HepG2 (cell line): ENCODE data around the gene GBA3. TPM values are rescaled to one million over a fixed set of nuclear protein-coding genes. Genes with fewer than 3 reads are reported as not detected.

ENCODE experiments used
- ATAC-seq: fragments of 200-7000 bp; cut with Tn5 transposase; 3 replicates; pipeline ENCODE4 v1.9.1; 2020; ENCODE audit warnings: mild to moderate bottlenecking, moderate library complexity
- BruUV-seq: library from RNA; stranded (reverse); fragments of 400-500 nt; replicated peaks from 2 replicates; lab custom pipeline; 2021; lab: Mats Ljungman, UMichigan
- CTCF ChIA-PET: fragments of 300-600 bp; formaldehyde crosslinking; extraction: SDS; loops from one replicate; lab custom pipeline; 2021; ENCODE audit warnings: low total read pairs, inconsistent platforms, low intra/inter-chr PET ratio; lab: Yijun Ruan, JAX
- POLR2A ChIA-PET: fragments of 350-600 bp; sonication (Branson Sonifier 250); formaldehyde crosslinking; loops from one replicate; lab custom pipeline; 2020; ENCODE audit warnings: antibody characterized with exemption, inconsistent platforms; lab: Yijun Ruan, JAX
- DNase-seq: peaks from one replicate; pipeline ENCODE4 v3.0.0-alpha.2; 2015; ENCODE audit warnings: low spot score
- FAIRE-seq: peaks from 3 replicates; lab custom pipeline; 2011; peaks lifted over from hg19 to GRCh38; lab: Jason Lieb, UNC
- H2AFZ ChIP-seq: one replicate; pipeline ENCODE4 v1.6.1; 2011; ENCODE audit warnings: low read length, inconsistent platforms
- H3K27ac ChIP-seq: fragments of 300-600 bp; 3 replicates; pipeline ENCODE4 v1.8.0; 2011; ENCODE audit warnings: mixed run types, mild to moderate bottlenecking, mixed read lengths, low read length, inconsistent platforms; ENCODE audit not compliant: insufficient read depth; ENCODE audit errors: extremely low read length
- H3K27me3 ChIP-seq, 2 experiments: fragments of 200-600 bp in 1 of 2; 2 replicates in 1 of 2; 3 replicates in 1 of 2; pipeline versions ENCODE4 v1.6.0 to v1.8.0; 2011; ENCODE audit warnings: low read length in 2 of 2, mild to moderate bottlenecking in 2 of 2, moderate library complexity in 2 of 2, inconsistent platforms in 1 of 2; ENCODE audit not compliant: insufficient read depth in 2 of 2, control insufficient read depth in 1 of 2
- H3K36me3 ChIP-seq, 2 experiments: fragments of 200-600 bp in 1 of 2; replicated peaks in 1 of 2; 2 replicates in 1 of 2; 3 replicates in 1 of 2; pipeline versions ENCODE4 v1.5.1 to v1.8.0; 2011; ENCODE audit warnings: low read length in 2 of 2, inconsistent platforms in 1 of 2; ENCODE audit not compliant: insufficient read depth in 2 of 2, control insufficient read depth in 1 of 2
- H3K4me1 ChIP-seq: 2 replicates; pipeline ENCODE4 v1.5.1; 2012; ENCODE audit warnings: low read length, inconsistent platforms; ENCODE audit not compliant: insufficient read depth
- H3K4me2 ChIP-seq: 2 replicates; pipeline ENCODE4 v1.6.0; 2011; ENCODE audit warnings: low read depth, low read length, inconsistent platforms
- H3K4me3 ChIP-seq, 3 experiments: fragments of 200-600 bp in 1 of 3; sonication (generic), shearing (Covaris generic) in 1 of 3; replicated peaks in 1 of 3; 2 replicates each; pipeline ENCODE4 v1.5.1; 2011 to 2016; ENCODE audit warnings: low read length in 3 of 3, inconsistent platforms in 2 of 3, low read depth in 2 of 3, mild to moderate bottlenecking in 2 of 3, control low read depth in 1 of 3, mixed read lengths in 1 of 3; ENCODE audit not compliant: insufficient read depth in 1 of 3
- H3K79me2 ChIP-seq: one replicate; pipeline ENCODE4 v1.6.1; 2011; ENCODE audit warnings: low read length, inconsistent platforms; ENCODE audit not compliant: insufficient read depth
- H3K9ac ChIP-seq: 2 replicates; pipeline ENCODE4 v1.6.0; 2011; ENCODE audit warnings: mild to moderate bottlenecking, low read depth, low read length, inconsistent platforms; ENCODE audit not compliant: insufficient read depth
- H3K9me3 ChIP-seq: 2 replicates; pipeline ENCODE4 v1.5.1; 2012; ENCODE audit warnings: mild to moderate bottlenecking, low read length
- H4K20me1 ChIP-seq: 2 replicates; pipeline ENCODE4 v1.6.0; 2011; ENCODE audit warnings: inconsistent platforms, mild to moderate bottlenecking, low read length, moderate library complexity; ENCODE audit not compliant: insufficient read depth
- AHR ChIP-seq: IDR thresholded peaks from 2 replicates; pipeline ENCODE4 v1.6.1; 2018; ENCODE audit warnings: missing genetic modification reagents, missing compliant biosample characterization
- ARID4A ChIP-seq: sonication (generic); formaldehyde crosslinking; IDR thresholded peaks from 2 replicates; pipeline ENCODE4 v1.5.0; 2020; ENCODE audit warnings: mild to moderate bottlenecking, missing genetic modification reagents, borderline replicate concordance
- CHD4 ChIP-seq: fragments of 200-600 bp; sonication (generic); IDR thresholded peaks from 2 replicates; pipeline ENCODE4 v1.7.0; 2017; ENCODE audit warnings: mild to moderate bottlenecking, low read length, borderline replicate concordance
- FOXA3 ChIP-seq: IDR thresholded peaks from 2 replicates; pipeline ENCODE4 v1.6.1; 2016; ENCODE audit warnings: missing genetic modification reagents, missing compliant biosample characterization
- KDM6A ChIP-seq: IDR thresholded peaks from 2 replicates; pipeline ENCODE4 v1.6.1; 2016; ENCODE audit warnings: low read depth
- NAIF1 ChIP-seq: sonication (generic); formaldehyde crosslinking; IDR thresholded peaks from 2 replicates; pipeline ENCODE4 v1.5.0; 2020; ENCODE audit warnings: mild to moderate bottlenecking, missing genetic modification reagents, borderline replicate concordance
- NR1H2 ChIP-seq: sonication (generic); formaldehyde crosslinking; IDR thresholded peaks from 2 replicates; pipeline ENCODE4 v1.8.1; 2022; ENCODE audit warnings: low read depth, missing genetic modification reagents, borderline replicate concordance
- RNF219 ChIP-seq: sonication (generic); formaldehyde crosslinking; IDR thresholded peaks from 2 replicates; pipeline ENCODE4 v1.5.0; 2020; ENCODE audit warnings: mild to moderate bottlenecking, missing genetic modification reagents
- SNRNP70 ChIP-seq: fragments of 200-400 bp; formaldehyde crosslinking; IDR thresholded peaks from 2 replicates; pipeline ENCODE4 v1.6.1; 2017; ENCODE audit warnings: mild to moderate bottlenecking, low read depth, low read length, moderate library complexity
- TEF ChIP-seq: sonication (generic); formaldehyde crosslinking; IDR thresholded peaks from 2 replicates; pipeline ENCODE4 v1.5.0; 2020; ENCODE audit warnings: missing genetic modification reagents
- ZNF260 ChIP-seq: sonication (generic); formaldehyde crosslinking; IDR thresholded peaks from 2 replicates; pipeline ENCODE4 v1.4.0; 2020; ENCODE audit warnings: missing genetic modification reagents, low read depth, mild to moderate bottlenecking, borderline replicate concordance
- ZNF280B ChIP-seq: sonication (generic); formaldehyde crosslinking; IDR thresholded peaks from 2 replicates; pipeline ENCODE4 v1.5.0; 2020; ENCODE audit warnings: missing genetic modification reagents, mild to moderate bottlenecking, borderline replicate concordance
- ZNF30 ChIP-seq: sonication (generic); formaldehyde crosslinking; IDR thresholded peaks from 2 replicates; pipeline ENCODE4 v1.5.0; 2020; ENCODE audit warnings: mild to moderate bottlenecking, missing genetic modification reagents
- ZNF329 ChIP-seq: sonication (generic); formaldehyde crosslinking; IDR thresholded peaks from 2 replicates; pipeline ENCODE4 v1.9.0; 2021; ENCODE audit warnings: low read depth, mild to moderate bottlenecking, missing genetic modification reagents
- ZNF674 ChIP-seq: sonication (generic); formaldehyde crosslinking; IDR thresholded peaks from 2 replicates; pipeline ENCODE4 v1.5.0; 2020; ENCODE audit warnings: low read depth, mild to moderate bottlenecking, missing genetic modification reagents
- in situ Hi-C: cut with HindIII; loops from 2 replicates; pipeline ENCODE4 v1.10.0; 2017; ENCODE audit warnings: low pct_unique_long_range_greater_than_20kb; ENCODE audit not compliant: extremely low pct_ligation_motif_present
- intact Hi-C: fragments of 100-400 bp; cut with micrococcal nuclease; formaldehyde crosslinking; loops from one replicate; pipeline ENCODE4 v1.10.0; 2022; ENCODE audit not compliant: unreplicated experiment
- polyA plus RNA-seq, 8 experiments: library from polyadenylated mRNA; depleted of rRNA in 3 of 8; stranded (reverse) in 7 of 8; unstranded in 1 of 8; fragments of >200 nt; fragmentation: Illumina TruSeq in 4 of 8; extraction: Trizol in 4 of 8; gene quantifications; 2 replicates each; pipeline versions ENCODE4 v1.2.1 to v1.2.3, GENCODE V29; 2011 to 2016; ENCODE audit warnings: low read depth in 4 of 8, missing spikeins in 1 of 8, mixed read lengths in 1 of 8; ENCODE audit not compliant: insufficient read depth in 1 of 8
- total RNA-seq, 5 experiments: library from RNA; depleted of rRNA; stranded (reverse); fragments of >200 nt; fragmentation: Illumina TruSeq; extraction: Trizol; gene quantifications; 2 replicates each; pipeline ENCODE4 v1.2.3, GENCODE V29; 2016; ENCODE audit warnings: low read depth in 1 of 5

GBA3 gene
- total and polyA plus RNA-seq, 2 of the 13 experiments (the other 11 are each of a cell fraction or from before 2014, with no cell fraction given): 0.18 TPM; not detected in 1

- BruUV-seq: no TSS peak
- H3K27ac ChIP-seq: no peak overlapping the region
- intact Hi-C loops (no loop called here), in situ Hi-C loops (no loop called here)
- DNase-seq (no peak), ATAC-seq (no peak), FAIRE-seq (no peak)
- no peak overlapping the region for H2AFZ ChIP-seq
- no peaks in the 10 kb centered on the region for H3K4me1 ChIP-seq
- H3K79me2 ChIP-seq: no peaks in the 10 kb centered on the region
- H3K9me3 ChIP-seq: no peaks in the 10 kb centered on the region
- H3K36me3 ChIP-seq: no peaks in the 10 kb centered on the region
- no peak overlapping the region for H3K4me2 ChIP-seq
- no peaks in the 10 kb centered on the region for H3K27me3 ChIP-seq
- H3K4me3 ChIP-seq: no peak overlapping the region
- no peaks in the 10 kb centered on the region for H4K20me1 ChIP-seq
- H3K9ac ChIP-seq: no peak overlapping the region
- ChIA-PET POLR2A (no interaction called here), CTCF (no interaction called here)
- TF ChIP-seq FOXA3: no peak
- no peak for TF ChIP-seq ARID4A (CRISPR knock-in tag)
- no peak for TF ChIP-seq ZNF674
- no peak for TF ChIP-seq ZNF329 (CRISPR knock-in tag)
- TF ChIP-seq KDM6A (CRISPR knock-in tag): no peak
- TF ChIP-seq RNF219 (CRISPR knock-in tag): no peak
- no peak for TF ChIP-seq TEF
- TF ChIP-seq CHD4: no peak
- TF ChIP-seq NR1H2 (CRISPR knock-in tag): no peak
- TF ChIP-seq ZNF280B (CRISPR knock-in tag): no peak
- TF ChIP-seq ZNF260 (CRISPR knock-in tag): no peak
- no peak for TF ChIP-seq ZNF30 (CRISPR knock-in tag)
- TF ChIP-seq NAIF1 (CRISPR knock-in tag): no peak
- TF ChIP-seq SNRNP70: no peak
- TF ChIP-seq AHR (CRISPR knock-in tag): no peak
Measured at GRCh38 chr4:22683726-22684125, 9.0 kb upstream of the GBA3 start.
